ENCODE measurements around the gene PBXIP1.
A peak's percentile ranks its signal among the peaks of the same experiment; 100 is the strongest.

The PBXIP1 gene

GRCh38 chr1:154962156-154962749 is 6.4 kb upstream of the PBXIP1 start:
- Histone ChIP-seq H2BK120ac (ENCODE audit: low read depth, low read length) (no peak overlapping the region), H2BK15ac (replicated peaks; ENCODE audit: low read depth) (no peak overlapping the region), H3K79me1 (ENCODE audit: low read length) (peaks cover 11% of the 10 kb centered on the region), H3K4me3 (ENCODE audit: low read length) (peak overlapping the region; percentile 6), H3K4me1 (ENCODE audit: control insufficient read depth, low read depth, low read length) (peaks cover 5% of the 10 kb centered on the region), H3K27ac (ENCODE audit: low read depth, low read length) (peak overlapping the region; percentile 90), H3K79me2 (ENCODE audit: control insufficient read depth, insufficient read depth, low read length) (peaks cover 9% of the 10 kb centered on the region), H3K4me2 (ENCODE audit: low read length) (peak overlapping the region; percentile 53), H3K18ac (ENCODE audit: low read length) (peak overlapping the region; percentile 85), H3K36me3 (ENCODE audit: control insufficient read depth, insufficient read depth, low read length) (peaks cover 23% of the 10 kb centered on the region), H3K56ac (ENCODE audit: low read length) (peak overlapping the region; percentile 95), H3K4ac (ENCODE audit: low read depth, low read length) (peak overlapping the region; percentile 70), H4K8ac (ENCODE audit: low read depth, low read length) (no peak overlapping the region), H3K23ac (ENCODE audit: low read length) (no peak overlapping the region), H4K5ac (ENCODE audit: low read length) (peak overlapping the region; percentile 56), H2BK5ac (ENCODE audit: low read length) (no peak overlapping the region), H2AK5ac (ENCODE audit: low read length) (no peak overlapping the region), H3K27me3 (ENCODE audit: insufficient read depth, low read length, poor library complexity) (no peaks in the 10 kb centered on the region), H3K9ac (ENCODE audit: low read length) (peak overlapping the region; percentile 84)
- peak; percentile 60 for DNase-seq
- no CpG with 5 or more reads among the region's 25 CpGs for WGBS (ENCODE audit: extremely low coverage, insufficient coverage, low lambda C conversion rate)

- H3K79me2 ChIP-seq (ENCODE audit: control insufficient read depth, insufficient read depth, low read length): peaks cover 9% of the 10 kb centered on the region
These were observed 5.6 kb upstream of the PBXIP1 start, which contains the start of gene PYGO2 for GRCh38 chr1:154961207-154962155. Gene PYGO2 (minus strand): TSS chr1:154961782. CDS start chr1:154961576, 206 bp downstream.

GRCh38 chr1:154960446-154961136 is 4.7 kb upstream of the PBXIP1 start:
- Histone ChIP-seq H3K79me2 (ENCODE audit: control insufficient read depth, insufficient read depth, low read length) (peaks cover 9% of the 10 kb centered on the region), H3K23ac (ENCODE audit: low read length) (no peak overlapping the region), H3K36me3 (ENCODE audit: control insufficient read depth, insufficient read depth, low read length) (peaks cover 15% of the 10 kb centered on the region), H3K4me3 (ENCODE audit: low read length) (peak overlapping the region; percentile 58), H3K56ac (ENCODE audit: low read length) (peak overlapping the region; percentile 95), H3K9ac (ENCODE audit: low read length) (peak overlapping the region; percentile 84), H4K5ac (ENCODE audit: low read length) (no peak overlapping the region), H3K4me2 (ENCODE audit: low read length) (peak overlapping the region; percentile 63), H3K27me3 (ENCODE audit: insufficient read depth, low read length, poor library complexity) (no peaks in the 10 kb centered on the region), H3K4ac (ENCODE audit: low read depth, low read length) (no peak overlapping the region), H3K79me1 (ENCODE audit: low read length) (peaks cover 8% of the 10 kb centered on the region), H2AK5ac (ENCODE audit: low read length) (no peak overlapping the region), H2BK5ac (ENCODE audit: low read length) (no peak overlapping the region), H2BK15ac (replicated peaks; ENCODE audit: low read depth) (no peak overlapping the region), H3K18ac (ENCODE audit: low read length) (no peak overlapping the region), H4K8ac (ENCODE audit: low read depth, low read length) (no peak overlapping the region), H3K4me1 (ENCODE audit: control insufficient read depth, low read depth, low read length) (peaks cover 7% of the 10 kb centered on the region), H2BK120ac (ENCODE audit: low read depth, low read length) (no peak overlapping the region), H3K27ac (ENCODE audit: low read depth, low read length) (no peak overlapping the region)
- DNase-seq: no peak
- WGBS (ENCODE audit: extremely low coverage, insufficient coverage, low lambda C conversion rate): no CpG with 5 or more reads among the region's 10 CpGs

More at GRCh38 chr1:154961207-154962155, 5.6 kb upstream of the PBXIP1 start, which contains the start of gene PYGO2:
- peak within 1 kb of the TSS; percentile 56 for H4K5ac ChIP-seq (ENCODE audit: low read length)
- H2AK5ac ChIP-seq (ENCODE audit: low read length): no peak within 1 kb of the TSS
- H4K8ac ChIP-seq (ENCODE audit: low read depth, low read length): no peak within 1 kb of the TSS
- no peaks in the 10 kb centered on the region for H3K27me3 ChIP-seq (ENCODE audit: insufficient read depth, low read length, poor library complexity)
- H2BK120ac ChIP-seq (ENCODE audit: low read depth, low read length): no peak within 1 kb of the TSS
- peak within 1 kb of the TSS; percentile 84 for H3K9ac ChIP-seq (ENCODE audit: low read length)
- peaks cover 10% of the 10 kb centered on the region for H3K79me1 ChIP-seq (ENCODE audit: low read length)
- no CpG with 5 or more reads among the region's 93 CpGs for WGBS (ENCODE audit: extremely low coverage, insufficient coverage, low lambda C conversion rate)
- peaks cover 7% of the 10 kb centered on the region for H3K4me1 ChIP-seq (ENCODE audit: control insufficient read depth, low read depth, low read length)
- peak within 1 kb of the TSS; percentile 63 for H3K4me2 ChIP-seq (ENCODE audit: low read length)
- peak within 1 kb of the TSS; percentile 18 for H2BK5ac ChIP-seq (ENCODE audit: low read length)
- peak within 1 kb of the TSS; percentile 58 for H3K4me3 ChIP-seq (ENCODE audit: low read length)
- H3K27ac ChIP-seq (ENCODE audit: low read depth, low read length): peak within 1 kb of the TSS; percentile 90
- peak within 1 kb of the TSS; percentile 88 for H3K4ac ChIP-seq (ENCODE audit: low read depth, low read length)
- no peak within 1 kb of the TSS for H2BK15ac ChIP-seq (replicated peaks; ENCODE audit: low read depth)
- peak within 1 kb of the TSS; percentile 85 for H3K18ac ChIP-seq (ENCODE audit: low read length)
- peaks cover 17% of the 10 kb centered on the region for H3K36me3 ChIP-seq (ENCODE audit: control insufficient read depth, insufficient read depth, low read length)
- peak; percentile 89 for DNase-seq
- H3K56ac ChIP-seq (ENCODE audit: low read length): peak within 1 kb of the TSS; percentile 95
- peak within 1 kb of the TSS; percentile 54 for H3K23ac ChIP-seq (ENCODE audit: low read length)

- H2BK120ac ChIP-seq (ENCODE audit: low read depth, low read length): no peak overlapping the region
- H3K56ac ChIP-seq (ENCODE audit: low read length): no peak overlapping the region
- H4K8ac ChIP-seq (ENCODE audit: low read depth, low read length): no peak overlapping the region
- H3K4me2 ChIP-seq (ENCODE audit: low read length): no peak overlapping the region
- H3K23ac ChIP-seq (ENCODE audit: low read length): no peak overlapping the region
- H3K27ac ChIP-seq (ENCODE audit: low read depth, low read length): no peak overlapping the region
- H3K27me3 ChIP-seq (ENCODE audit: insufficient read depth, low read length, poor library complexity): no peaks in the 10 kb centered on the region
- H3K79me2 ChIP-seq (ENCODE audit: control insufficient read depth, insufficient read depth, low read length): peaks cover 6% of the 10 kb centered on the region
- peaks cover 11% of the 10 kb centered on the region for H3K4me1 ChIP-seq (ENCODE audit: control insufficient read depth, low read depth, low read length)
- no CpG with 5 or more reads among the region's 7 CpGs for whole genome bisulfite sequencing (ENCODE audit: extremely low coverage, insufficient coverage, low lambda C conversion rate)
- H3K79me1 ChIP-seq (ENCODE audit: low read length): peaks cover 9% of the 10 kb centered on the region
- no peak overlapping the region for H2AK5ac ChIP-seq (ENCODE audit: low read length)
- H3K4me3 ChIP-seq (ENCODE audit: low read length): no peak overlapping the region
- no peak for DNase-seq
- H4K5ac ChIP-seq (ENCODE audit: low read length): no peak overlapping the region
- H2BK15ac ChIP-seq (replicated peaks; ENCODE audit: low read depth): no peak overlapping the region
- H3K18ac ChIP-seq (ENCODE audit: low read length): no peak overlapping the region
- H3K36me3 ChIP-seq (ENCODE audit: control insufficient read depth, insufficient read depth, low read length): peaks cover 9% of the 10 kb centered on the region
- H3K9ac ChIP-seq (ENCODE audit: low read length): no peak overlapping the region
- H3K4ac ChIP-seq (ENCODE audit: low read depth, low read length): no peak overlapping the region
- H2BK5ac ChIP-seq (ENCODE audit: low read length): no peak overlapping the region
These were observed 3.5 kb upstream of the PBXIP1 start for GRCh38 chr1:154959426-154959780.

GRCh38 chr1:154958681-154959425 is 3.0 kb upstream of the PBXIP1 start:
- peaks cover 11% of the 10 kb centered on the region for H3K4me1 ChIP-seq (ENCODE audit: control insufficient read depth, low read depth, low read length)
- peaks cover 6% of the 10 kb centered on the region for H3K36me3 ChIP-seq (ENCODE audit: control insufficient read depth, insufficient read depth, low read length)
- no peak overlapping the region for H3K23ac ChIP-seq (ENCODE audit: low read length)
- H4K8ac ChIP-seq (ENCODE audit: low read depth, low read length): no peak overlapping the region
- H3K56ac ChIP-seq (ENCODE audit: low read length): no peak overlapping the region
- H2AK5ac ChIP-seq (ENCODE audit: low read length): no peak overlapping the region
- DNase-seq: no peak
- H3K4ac ChIP-seq (ENCODE audit: low read depth, low read length): no peak overlapping the region
- no peak overlapping the region for H3K4me3 ChIP-seq (ENCODE audit: low read length)
- no peak overlapping the region for H2BK5ac ChIP-seq (ENCODE audit: low read length)
- H3K18ac ChIP-seq (ENCODE audit: low read length): no peak overlapping the region
- no peak overlapping the region for H3K4me2 ChIP-seq (ENCODE audit: low read length)
- H3K9ac ChIP-seq (ENCODE audit: low read length): no peak overlapping the region
- no peak overlapping the region for H4K5ac ChIP-seq (ENCODE audit: low read length)
- no peak overlapping the region for H2BK15ac ChIP-seq (replicated peaks; ENCODE audit: low read depth)
- no CpG with 5 or more reads among the region's 16 CpGs for WGBS (ENCODE audit: extremely low coverage, insufficient coverage, low lambda C conversion rate)
- H3K27ac ChIP-seq (ENCODE audit: low read depth, low read length): no peak overlapping the region
- H3K79me1 ChIP-seq (ENCODE audit: low read length): peaks cover 9% of the 10 kb centered on the region
- no peaks in the 10 kb centered on the region for H3K27me3 ChIP-seq (ENCODE audit: insufficient read depth, low read length, poor library complexity)
- H3K79me2 ChIP-seq (ENCODE audit: control insufficient read depth, insufficient read depth, low read length): peaks cover 6% of the 10 kb centered on the region
- no peak overlapping the region for H2BK120ac ChIP-seq (ENCODE audit: low read depth, low read length)
